OCI-LY3 (cell line): Measurements from ENCODE around the gene VGLL2.
"Not testable (repeated sequence)": the region's sequence is repeated elsewhere in the genome, so short reads cannot be mapped to it uniquely, and the experiment has no call there.

Source experiments
- H2AFZ ChIP-seq: fragments of 200-600, 300-600 bp; shearing (Covaris generic); 2 replicates; pipeline ENCODE4 v1.6.0; 2014; ENCODE audit warnings: antibody characterized with exemption, low read depth, low read length
- H3K27ac ChIP-seq: fragments of 200-600, 300-600 bp; sonication (generic); 2 replicates; pipeline ENCODE4 v1.5.1; 2014; ENCODE audit warnings: mild to moderate bottlenecking, low read length, moderate library complexity, mixed read lengths
- H3K27me3 ChIP-seq: fragments of 200-600, 300-600 bp; sonication (generic); 2 replicates; pipeline ENCODE4 v1.6.1; 2014; ENCODE audit warnings: low read depth, low read length, mixed read lengths
- H3K36me3 ChIP-seq: fragments of 200-600, 300-600 bp; sonication (generic); replicated peaks from 2 replicates; pipeline ENCODE3; 2014; ENCODE audit warnings: low read depth, low read length, mixed read lengths
- H3K4me1 ChIP-seq: fragments of 300-600, 200-600 bp; sonication (generic); 2 replicates; pipeline ENCODE4 v1.6.1; 2014; ENCODE audit warnings: low read length, mixed read lengths
- H3K4me2 ChIP-seq: fragments of 200-600, 300-600 bp; sonication (generic); 2 replicates; pipeline ENCODE4 v1.6.1; 2014; ENCODE audit warnings: low read length, mixed read lengths
- H3K4me3 ChIP-seq: fragments of 300-600, 200-600 bp; sonication (generic); 2 replicates; pipeline ENCODE4 v1.5.1; 2014; ENCODE audit warnings: antibody characterized with exemption, mild to moderate bottlenecking, low read length, moderate library complexity
- H3K79me2 ChIP-seq: fragments of 300-600, 200-600 bp; shearing (Covaris generic); 2 replicates; pipeline ENCODE4 v1.6.1; 2014; ENCODE audit warnings: mild to moderate bottlenecking, low read length, mixed read lengths
- H3K9ac ChIP-seq: fragments of 300-600, 200-600 bp; shearing (Covaris generic); 2 replicates; pipeline ENCODE4 v1.6.0; 2014; ENCODE audit warnings: mild to moderate bottlenecking, low read length, moderate library complexity
- H3K9me3 ChIP-seq: fragments of 200-600, 300-600 bp; shearing (Covaris generic); 2 replicates; pipeline ENCODE4 v1.6.1; 2014; ENCODE audit warnings: low read length, mixed read lengths; ENCODE audit not compliant: insufficient read depth
- H4K20me1 ChIP-seq: fragments of 200-600, 300-600 bp; sonication (generic); 2 replicates; pipeline ENCODE4 v1.6.1; 2016; ENCODE audit warnings: low read length, mixed read lengths; ENCODE audit not compliant: insufficient read depth
- EZH2phosphoT487 ChIP-seq: fragments of 200-600 bp; shearing (Covaris generic); IDR thresholded peaks from 2 replicates; pipeline ENCODE4 v1.6.1; 2018; ENCODE audit warnings: antibody characterized with exemption, mixed run types, low read depth
- TF ChIP-seq, protein P1 (sequence below): fragments of 200-600, 300-600 bp; sonication (generic); IDR thresholded peaks from 2 replicates; pipeline ENCODE4 v1.5.1; 2014; ENCODE audit warnings: antibody characterized with exemption, low read length, low read depth

VGLL2 gene

DNA sequence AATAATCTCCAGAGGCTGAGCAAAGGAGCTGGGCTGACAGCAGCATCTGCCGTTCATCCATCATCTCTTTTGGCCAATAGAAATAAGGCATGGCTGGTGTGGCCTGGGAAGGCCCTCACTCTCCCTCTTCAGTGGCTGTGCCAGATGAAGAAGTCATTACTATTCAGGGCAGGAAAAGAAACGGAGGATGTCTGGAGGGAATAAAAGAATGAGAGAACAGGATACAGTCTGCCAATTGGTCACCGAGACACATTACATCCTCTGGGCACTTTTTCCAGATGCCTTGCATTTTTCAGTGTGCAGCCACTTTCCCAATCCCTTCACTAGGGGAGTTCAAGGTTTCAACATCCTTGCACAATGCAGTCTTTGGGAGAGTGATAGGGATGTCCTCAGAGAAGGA lies 32.2 kb upstream of the VGLL2 start:
- no peaks in the 10 kb centered on the region for H3K79me2 ChIP-seq
- H3K27ac ChIP-seq = no peak overlapping the region
- TF ChIP-seq, protein P1, sequence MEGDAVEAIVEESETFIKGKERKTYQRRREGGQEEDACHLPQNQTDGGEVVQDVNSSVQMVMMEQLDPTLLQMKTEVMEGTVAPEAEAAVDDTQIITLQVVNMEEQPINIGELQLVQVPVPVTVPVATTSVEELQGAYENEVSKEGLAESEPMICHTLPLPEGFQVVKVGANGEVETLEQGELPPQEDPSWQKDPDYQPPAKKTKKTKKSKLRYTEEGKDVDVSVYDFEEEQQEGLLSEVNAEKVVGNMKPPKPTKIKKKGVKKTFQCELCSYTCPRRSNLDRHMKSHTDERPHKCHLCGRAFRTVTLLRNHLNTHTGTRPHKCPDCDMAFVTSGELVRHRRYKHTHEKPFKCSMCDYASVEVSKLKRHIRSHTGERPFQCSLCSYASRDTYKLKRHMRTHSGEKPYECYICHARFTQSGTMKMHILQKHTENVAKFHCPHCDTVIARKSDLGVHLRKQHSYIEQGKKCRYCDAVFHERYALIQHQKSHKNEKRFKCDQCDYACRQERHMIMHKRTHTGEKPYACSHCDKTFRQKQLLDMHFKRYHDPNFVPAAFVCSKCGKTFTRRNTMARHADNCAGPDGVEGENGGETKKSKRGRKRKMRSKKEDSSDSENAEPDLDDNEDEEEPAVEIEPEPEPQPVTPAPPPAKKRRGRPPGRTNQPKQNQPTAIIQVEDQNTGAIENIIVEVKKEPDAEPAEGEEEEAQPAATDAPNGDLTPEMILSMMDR = no peak
- no peak for TF ChIP-seq EZH2phosphoT487
- H3K4me3 ChIP-seq = no peak overlapping the region
- no peak overlapping the region for H3K9ac ChIP-seq
- H3K9me3 ChIP-seq = no peaks in the 10 kb centered on the region
- no peaks in the 10 kb centered on the region for H3K36me3 ChIP-seq
- H2AFZ ChIP-seq = no peak overlapping the region
- no peaks in the 10 kb centered on the region for H3K4me1 ChIP-seq
- no peak overlapping the region for H3K4me2 ChIP-seq
- no peaks in the 10 kb centered on the region for H4K20me1 ChIP-seq
- H3K27me3 ChIP-seq = no peaks in the 10 kb centered on the region

DNA sequence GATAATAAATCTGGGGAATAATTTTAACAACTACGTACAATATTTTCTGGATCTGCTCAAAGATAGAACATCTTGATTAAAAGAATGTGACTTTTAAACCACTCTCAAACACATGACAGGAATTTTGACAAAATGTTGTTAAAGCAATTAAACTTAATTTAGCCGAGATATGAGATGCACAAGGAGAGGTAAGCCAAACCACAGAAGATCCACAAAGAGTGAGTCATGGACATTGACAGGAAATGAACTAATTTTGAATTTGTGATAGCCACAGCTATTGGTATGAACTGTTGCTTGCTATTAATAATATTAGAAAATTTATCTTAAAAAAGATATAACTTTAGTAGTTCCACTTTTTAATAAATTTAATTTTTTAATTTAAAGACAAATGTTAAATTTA lies 27.8 kb upstream of the VGLL2 start:
- no peak overlapping the region for H3K4me3 ChIP-seq
- no peak overlapping the region for H3K4me2 ChIP-seq
- H3K27me3 ChIP-seq = no peaks in the 10 kb centered on the region
- H3K4me1 ChIP-seq = no peaks in the 10 kb centered on the region
- H3K9ac ChIP-seq = no peak overlapping the region
- H4K20me1 ChIP-seq = no peaks in the 10 kb centered on the region
- no peak overlapping the region for H3K27ac ChIP-seq
- H3K79me2 ChIP-seq = no peaks in the 10 kb centered on the region
- no peaks in the 10 kb centered on the region for H3K36me3 ChIP-seq
- no peak overlapping the region for H2AFZ ChIP-seq
- TF ChIP-seq, protein P1 = no peak
- TF ChIP-seq EZH2phosphoT487 = no peak
- no peaks in the 10 kb centered on the region for H3K9me3 ChIP-seq

DNA sequence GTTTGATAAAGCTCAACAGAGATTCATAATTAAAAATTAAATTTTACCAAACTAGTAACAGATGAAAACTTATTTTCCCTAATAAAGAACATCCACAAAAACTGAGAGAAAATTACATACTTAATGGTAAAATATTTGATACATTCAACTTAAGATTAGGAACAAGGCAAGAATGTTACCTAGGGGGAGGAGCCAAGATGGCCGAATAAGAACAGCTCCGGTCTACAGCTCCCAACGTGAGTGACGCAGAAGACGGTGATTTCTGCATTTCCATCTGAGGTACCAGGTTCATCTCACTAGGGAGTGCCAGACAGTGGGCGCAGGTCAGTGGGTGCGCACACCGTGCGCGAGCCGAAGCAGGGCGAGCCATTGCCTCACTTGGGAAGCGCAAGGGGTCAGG lies 20.8 kb upstream of the VGLL2 start:
- not testable (repeated sequence) for H3K79me2 ChIP-seq, H3K36me3 ChIP-seq, H3K4me1 ChIP-seq, H3K27ac ChIP-seq, H3K4me3 ChIP-seq, H3K9ac ChIP-seq, H2AFZ ChIP-seq, H3K9me3 ChIP-seq, H4K20me1 ChIP-seq, H3K27me3 ChIP-seq, H3K4me2 ChIP-seq

DNA sequence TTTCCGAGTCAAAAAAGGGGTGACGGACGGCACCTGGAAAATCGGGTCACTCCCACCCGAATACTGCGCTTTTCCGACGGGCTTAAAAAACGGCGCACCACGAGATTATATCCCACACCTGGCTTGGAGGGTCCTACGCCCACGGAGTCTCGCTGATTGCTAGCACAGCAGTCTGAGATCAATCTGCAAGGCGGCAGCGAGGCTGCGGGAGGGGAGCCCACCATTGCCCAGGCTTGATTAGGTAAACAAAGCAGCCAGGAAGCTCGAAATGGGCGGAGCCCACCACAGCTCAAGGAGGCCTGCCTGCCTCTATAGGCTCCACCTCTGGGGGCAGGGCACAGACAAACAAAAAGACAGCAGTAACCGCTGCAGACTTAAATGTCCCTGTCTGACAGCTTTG lies 20.4 kb upstream of the VGLL2 start:
- not testable (repeated sequence) for H3K79me2 ChIP-seq, H3K9ac ChIP-seq, H3K9me3 ChIP-seq, H4K20me1 ChIP-seq, H3K27ac ChIP-seq, H3K36me3 ChIP-seq, H3K4me1 ChIP-seq, H3K27me3 ChIP-seq, H3K4me2 ChIP-seq, H3K4me3 ChIP-seq, H2AFZ ChIP-seq

DNA sequence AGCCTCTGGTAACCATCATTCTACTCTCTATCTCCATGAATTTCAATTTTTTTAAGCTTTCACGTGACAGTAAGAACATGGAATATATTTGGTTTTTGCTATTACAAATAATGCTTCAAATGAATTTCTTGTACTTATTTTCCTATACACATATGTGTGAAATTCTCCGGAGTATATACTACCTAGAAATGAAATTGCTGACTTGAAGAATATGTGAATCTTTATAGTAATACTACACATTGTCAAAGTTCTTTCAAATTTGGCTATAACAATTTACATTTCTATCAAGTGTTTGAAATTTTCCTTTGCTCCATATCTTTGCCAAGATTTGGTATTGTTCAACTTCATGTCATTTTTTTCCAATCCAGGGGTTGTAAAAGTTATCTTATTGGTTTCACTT lies 11.6 kb upstream of the VGLL2 start:
- H3K27me3 ChIP-seq = no peaks in the 10 kb centered on the region
- no peaks in the 10 kb centered on the region for H4K20me1 ChIP-seq
- H3K4me1 ChIP-seq = no peaks in the 10 kb centered on the region
- no peaks in the 10 kb centered on the region for H3K36me3 ChIP-seq
- H3K4me3 ChIP-seq = no peak overlapping the region
- no peak overlapping the region for H3K9ac ChIP-seq
- no peak overlapping the region for H2AFZ ChIP-seq
- no peak overlapping the region for H3K4me2 ChIP-seq
- H3K9me3 ChIP-seq = no peaks in the 10 kb centered on the region
- no peaks in the 10 kb centered on the region for H3K79me2 ChIP-seq
- no peak overlapping the region for H3K27ac ChIP-seq
- no peak for TF ChIP-seq EZH2phosphoT487
- TF ChIP-seq, protein P1 = no peak
